ENCODE results near the gene NKD1.
"Not testable (repeated sequence)": the region's sequence is repeated elsewhere in the genome, so short reads cannot be mapped to it uniquely, and the experiment has no call there.

Gene NKD1

DNA sequence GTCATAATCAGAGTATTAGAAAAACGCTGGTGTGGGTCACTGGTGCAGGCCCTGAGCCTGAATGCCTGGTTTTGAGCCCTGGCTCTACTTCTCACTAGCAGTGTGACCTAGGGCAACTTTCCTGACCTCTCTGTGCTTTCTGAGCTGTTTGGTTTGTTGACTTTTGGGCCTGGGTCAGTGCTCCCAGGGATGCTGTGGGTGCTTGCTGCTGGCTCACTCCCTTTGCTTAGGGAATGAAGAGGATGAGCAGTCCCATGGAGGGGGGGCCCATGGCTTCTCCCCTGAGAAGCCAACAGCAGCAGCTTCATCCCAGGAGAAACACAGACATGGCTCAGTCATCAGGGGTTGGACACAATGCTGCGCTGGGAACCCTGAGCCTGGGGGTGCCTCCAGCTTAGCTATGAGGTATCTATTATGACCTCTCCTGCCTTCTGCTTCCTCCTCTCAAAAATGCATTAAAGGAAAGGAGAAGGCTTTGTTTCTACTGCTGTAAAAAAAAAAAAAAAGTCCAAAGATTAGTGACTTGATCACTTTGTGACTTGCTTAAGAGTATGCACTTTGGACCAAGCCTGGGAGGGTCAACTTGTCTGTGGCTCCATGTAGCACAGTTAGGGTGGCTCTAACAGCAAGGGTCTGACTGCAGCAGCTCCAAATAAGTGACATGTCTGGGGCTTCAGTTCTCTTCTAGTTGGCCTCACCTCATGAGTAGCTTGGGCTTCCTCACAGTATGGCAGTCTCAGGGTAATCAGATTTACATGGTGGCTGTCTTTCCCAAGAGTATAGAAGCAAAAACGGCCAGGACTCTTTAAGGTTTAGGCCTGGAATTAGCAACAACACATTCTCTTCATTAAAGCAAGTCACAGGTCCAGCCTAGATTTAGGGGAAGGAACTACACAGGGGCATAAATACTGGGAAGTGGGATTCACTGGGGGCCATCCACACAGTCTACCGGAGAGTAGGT, 13.0 kb downstream of the NKD1 start:
- DNase-seq = no peak

DNA sequence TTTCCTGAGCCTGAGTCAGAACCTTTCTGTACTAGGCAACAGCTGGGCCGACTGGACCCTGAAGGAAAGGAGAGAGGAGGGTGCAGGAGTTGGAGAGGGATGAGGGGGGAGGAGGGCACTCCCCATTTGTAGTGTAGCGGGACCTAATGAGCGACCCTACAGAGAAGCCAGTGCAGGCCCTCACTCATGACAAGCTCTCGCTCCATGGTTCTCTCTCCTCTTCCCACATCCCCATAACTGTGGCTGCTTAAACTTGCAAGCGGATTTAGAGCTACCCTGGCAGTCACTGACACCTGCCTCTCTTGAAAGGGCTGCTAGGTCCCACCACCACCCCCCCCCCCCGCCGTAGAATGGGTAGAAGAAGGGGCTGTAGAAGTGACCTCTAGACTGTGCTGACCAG, 14.5 kb downstream of the NKD1 start:
- no peak for DNase-seq

DNA sequence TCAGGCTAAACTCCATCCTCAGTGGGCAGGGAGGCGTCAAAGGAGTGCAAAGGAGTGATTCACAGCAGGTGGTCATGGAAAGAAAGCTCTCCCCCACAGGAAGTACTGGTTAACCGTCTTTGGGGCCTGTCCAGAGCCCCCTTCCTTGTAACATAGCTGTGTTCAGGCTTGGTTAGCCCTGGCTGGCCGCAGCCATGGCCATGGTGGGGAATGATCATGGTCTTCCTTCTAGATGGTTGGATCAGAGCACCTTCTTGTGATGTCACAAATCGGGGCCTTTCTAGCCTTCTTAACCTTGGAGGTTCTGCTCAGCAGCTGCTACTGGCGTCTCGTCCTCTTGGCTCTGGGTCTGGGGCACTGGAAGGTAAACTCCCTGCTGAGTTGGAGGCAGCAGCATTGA, 15.8 kb downstream of the NKD1 start:
- no peak for DNase-seq

DNA sequence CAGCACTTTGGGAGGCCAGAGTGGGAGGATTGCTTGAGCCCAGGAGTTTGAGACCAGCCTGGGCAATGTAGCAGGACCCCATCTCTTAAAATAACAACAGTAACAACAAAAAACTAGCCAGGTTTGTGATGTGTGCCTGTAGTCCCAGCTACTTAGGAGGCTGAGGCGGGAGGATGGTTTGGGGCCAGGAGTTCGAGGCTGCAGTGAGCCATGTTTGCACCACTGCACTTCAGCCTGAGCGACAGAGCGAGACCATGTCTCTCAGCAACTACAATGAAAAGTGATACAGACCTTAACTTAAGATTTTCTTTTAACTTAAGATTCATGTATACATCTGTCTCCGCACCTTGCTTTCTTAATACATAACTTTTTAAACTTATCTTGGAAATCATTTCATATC, 17.2 kb downstream of the NKD1 start:
- DNase-seq = no peak

DNA sequence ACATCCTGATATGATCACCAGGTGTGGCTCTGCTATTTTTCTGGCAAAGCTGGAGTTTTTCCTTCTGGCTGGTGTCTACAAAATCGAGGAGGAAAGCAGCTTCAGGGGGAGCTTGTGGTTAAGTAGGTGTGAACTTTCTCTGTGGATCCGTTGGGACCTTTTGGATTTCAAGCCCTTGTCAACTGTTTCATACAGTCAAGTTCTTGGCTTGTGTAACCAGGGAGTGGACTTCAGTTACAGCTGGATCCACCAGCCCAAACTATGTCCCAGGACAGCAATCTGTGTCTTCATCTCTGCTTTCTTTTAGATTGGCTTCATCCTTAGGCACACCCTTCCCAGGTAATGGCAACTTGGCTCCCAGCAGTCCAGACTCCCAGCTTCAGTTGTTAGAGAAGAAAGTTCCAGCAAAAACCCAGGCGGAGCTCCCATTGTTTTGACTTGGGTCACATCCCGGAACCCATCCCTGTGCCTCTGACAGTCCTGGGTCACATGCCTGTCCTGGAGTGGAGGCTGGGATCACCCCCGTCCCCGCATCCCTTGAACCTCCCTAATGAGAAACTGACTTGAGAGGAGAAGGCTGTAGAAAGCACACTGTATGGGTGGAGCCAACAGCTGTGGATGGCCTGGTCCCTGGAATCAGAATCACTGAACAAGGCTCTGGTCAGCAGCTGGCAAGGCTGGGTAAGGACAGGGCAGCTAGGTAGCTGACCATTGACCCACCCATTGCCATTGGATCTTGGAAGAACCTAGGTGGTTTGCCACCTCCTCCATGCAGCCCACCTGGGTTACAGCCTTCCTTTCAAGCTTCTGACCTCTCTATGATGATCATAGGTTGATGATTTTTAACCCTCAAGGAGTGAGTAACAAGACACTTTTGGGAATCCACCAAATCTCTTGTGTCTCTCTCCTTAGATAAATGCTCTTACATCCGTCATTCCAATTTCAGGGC, 18.1 kb downstream of the NKD1 start:
- DNase-seq = no peak

DNA sequence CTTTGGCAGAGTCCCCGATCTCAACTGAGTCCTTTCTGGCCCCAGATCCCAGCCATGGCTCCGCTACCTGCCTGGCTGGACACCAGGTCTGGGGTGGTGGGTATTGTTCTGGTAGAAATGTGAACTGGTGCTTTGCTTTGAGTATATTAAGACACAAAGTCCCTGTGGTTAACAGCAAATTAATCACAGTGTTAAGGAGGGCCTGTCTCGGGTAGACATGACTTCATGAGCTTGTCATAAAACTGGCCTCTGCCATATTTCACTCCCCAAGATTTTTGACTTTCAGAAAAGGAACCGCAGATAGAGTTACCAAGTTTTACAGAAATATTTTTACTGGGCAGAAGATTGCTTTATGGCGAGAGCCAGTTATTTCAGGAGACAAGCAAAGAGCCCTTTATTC, 19.5 kb downstream of the NKD1 start:
- DNase-seq = no peak

DNA sequence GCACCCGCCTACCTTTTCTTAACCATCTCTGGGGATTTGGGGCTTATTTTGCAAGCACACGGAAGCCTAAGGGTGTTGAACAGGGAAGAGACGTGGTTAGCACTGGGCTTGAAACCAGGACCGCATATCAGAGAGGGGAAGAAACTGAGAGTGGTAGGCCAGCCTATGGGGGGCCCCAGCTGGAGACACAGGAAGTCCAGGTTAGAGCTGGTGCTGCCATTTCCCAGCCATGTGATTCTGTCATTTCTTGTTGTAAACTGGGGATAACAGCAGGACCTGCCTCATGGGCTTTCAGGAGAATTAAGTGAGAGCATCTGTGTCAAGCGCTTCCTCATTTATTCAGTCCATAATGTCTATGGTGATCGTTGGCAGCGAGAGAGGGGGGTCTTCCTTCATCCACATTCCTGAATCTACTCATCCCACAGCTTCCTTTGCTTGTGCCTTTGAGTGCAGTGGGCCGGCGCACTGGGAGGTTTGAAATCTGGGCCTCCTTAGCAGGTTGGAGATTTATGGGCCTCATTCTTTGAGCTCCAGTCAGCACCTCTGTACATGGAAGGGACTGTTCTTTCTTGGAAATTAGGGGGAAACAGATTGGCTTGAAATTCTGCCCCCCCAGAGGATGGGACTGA, 20.1 kb downstream of the NKD1 start:
- no peak for DNase-seq

DNA sequence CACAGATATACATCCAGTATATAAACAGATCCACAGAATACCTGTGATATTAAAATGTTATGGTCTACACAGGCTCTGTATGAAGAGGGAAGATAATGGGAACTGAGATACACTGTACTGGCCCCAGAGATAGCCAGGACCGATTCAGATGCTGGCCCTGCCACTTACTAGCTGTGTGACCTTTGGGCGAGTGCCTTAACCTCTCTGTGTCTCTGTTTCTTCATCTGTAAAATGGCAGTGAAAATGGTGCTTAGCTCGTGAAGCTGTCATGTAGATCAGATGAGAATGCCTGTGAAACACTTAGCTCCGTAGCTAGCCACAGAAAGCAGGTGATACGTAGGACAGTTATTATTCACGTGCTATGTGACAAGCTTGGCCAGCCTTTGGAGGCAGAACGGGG, 22.2 kb downstream of the NKD1 start:
- no peak for DNase-seq

DNA sequence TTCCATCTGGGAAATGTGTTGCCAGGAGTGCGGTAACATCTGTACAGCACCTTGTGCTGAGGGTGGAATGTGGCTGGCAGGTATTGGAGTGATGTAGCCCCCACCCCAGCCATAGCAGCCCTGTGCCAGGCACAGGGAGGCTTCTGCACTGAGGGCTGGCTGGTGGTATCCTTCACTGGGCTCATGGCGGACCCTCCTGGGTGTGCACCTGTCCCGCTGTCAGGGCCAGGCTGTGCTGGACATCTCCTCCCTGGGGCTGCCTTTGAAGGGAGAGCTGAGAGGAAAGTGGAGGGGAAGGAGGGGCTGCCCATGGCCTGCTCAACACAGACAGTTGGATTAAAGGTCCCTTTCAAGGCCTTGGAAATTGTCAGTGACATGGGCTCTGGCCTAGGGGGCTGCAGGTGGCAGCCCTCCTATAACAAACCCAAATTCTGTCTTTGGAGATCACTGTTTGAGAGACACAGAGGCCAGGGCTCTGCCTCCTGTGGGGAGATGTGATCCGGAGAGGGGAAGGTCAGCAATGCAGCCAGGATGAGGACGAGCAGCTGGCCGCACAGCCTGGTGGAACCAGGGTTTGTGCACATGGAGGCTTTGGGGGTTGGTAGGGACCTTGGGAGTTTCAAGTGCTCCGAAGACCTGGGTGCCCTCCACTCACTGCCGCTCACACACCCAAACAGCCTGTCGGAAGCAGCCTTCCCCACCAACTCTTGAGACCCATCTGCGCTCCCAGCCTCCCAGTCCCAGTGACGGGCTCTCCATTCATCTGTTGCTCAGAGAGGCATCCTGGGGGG, 22.8 kb downstream of the NKD1 start:
- DNase-seq = no peak

DNA sequence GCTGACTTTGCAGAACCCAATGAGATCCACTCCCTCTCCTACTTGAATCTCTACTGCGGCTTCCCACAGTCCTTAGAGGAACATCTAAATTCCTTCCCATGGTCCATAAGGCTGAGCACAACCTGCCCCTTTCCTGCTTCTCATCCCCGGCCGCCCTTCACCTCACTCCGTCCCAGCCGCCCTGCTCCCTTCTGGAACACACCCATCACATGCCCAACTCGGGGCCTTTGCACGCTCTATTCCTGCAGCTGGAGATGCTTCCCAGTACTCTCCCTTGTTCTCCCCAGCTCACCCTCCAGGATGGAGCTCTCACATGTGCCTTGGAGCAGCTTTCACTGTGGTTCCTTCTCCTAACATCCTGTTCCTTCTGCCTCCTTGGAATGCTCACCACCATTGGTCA, 23.6 kb downstream of the NKD1 start:
- DNase-seq = no peak

DNA sequence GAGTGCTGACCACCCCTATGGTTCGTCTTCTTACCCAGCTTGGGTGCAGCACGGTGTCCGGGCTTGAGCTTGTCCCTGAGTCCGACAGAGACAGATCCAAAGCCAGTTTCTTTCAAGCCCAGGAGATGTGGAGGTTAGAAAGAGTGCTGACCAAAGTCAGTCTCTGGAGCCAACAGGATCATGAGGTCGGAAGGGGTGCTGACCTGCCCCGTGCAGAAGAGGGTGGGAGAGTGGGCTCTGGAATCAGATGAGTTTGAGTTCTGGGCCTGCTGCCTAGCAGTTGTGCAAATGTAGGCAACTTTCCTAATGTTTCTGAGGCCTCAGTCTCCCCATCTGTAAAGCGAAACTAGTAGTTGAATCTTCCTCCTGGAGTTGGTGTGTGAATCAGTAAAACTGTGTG, 24.5 kb downstream of the NKD1 start:
- DNase-seq = no peak

DNA sequence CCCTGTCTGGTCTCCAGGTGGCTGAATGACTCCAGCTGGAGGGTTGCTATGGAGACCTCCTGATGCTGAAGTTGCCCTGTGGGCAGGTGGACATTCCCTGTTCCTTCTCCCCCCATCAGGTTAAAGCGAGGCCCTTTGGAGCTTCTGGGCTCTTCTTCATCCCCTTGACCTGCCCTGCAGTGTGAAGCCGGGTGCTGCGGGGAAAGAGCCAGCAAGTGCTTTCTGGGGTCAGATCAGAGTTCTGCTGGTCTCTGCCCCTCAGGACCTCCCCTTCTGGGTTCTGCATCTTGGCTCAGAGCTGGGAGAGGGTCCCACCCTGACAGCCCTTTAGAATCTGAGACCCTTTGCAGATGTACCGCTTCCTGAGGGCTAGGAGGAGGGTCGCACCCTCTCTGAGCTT, 25.1 kb downstream of the NKD1 start:
- no peak for DNase-seq

DNA sequence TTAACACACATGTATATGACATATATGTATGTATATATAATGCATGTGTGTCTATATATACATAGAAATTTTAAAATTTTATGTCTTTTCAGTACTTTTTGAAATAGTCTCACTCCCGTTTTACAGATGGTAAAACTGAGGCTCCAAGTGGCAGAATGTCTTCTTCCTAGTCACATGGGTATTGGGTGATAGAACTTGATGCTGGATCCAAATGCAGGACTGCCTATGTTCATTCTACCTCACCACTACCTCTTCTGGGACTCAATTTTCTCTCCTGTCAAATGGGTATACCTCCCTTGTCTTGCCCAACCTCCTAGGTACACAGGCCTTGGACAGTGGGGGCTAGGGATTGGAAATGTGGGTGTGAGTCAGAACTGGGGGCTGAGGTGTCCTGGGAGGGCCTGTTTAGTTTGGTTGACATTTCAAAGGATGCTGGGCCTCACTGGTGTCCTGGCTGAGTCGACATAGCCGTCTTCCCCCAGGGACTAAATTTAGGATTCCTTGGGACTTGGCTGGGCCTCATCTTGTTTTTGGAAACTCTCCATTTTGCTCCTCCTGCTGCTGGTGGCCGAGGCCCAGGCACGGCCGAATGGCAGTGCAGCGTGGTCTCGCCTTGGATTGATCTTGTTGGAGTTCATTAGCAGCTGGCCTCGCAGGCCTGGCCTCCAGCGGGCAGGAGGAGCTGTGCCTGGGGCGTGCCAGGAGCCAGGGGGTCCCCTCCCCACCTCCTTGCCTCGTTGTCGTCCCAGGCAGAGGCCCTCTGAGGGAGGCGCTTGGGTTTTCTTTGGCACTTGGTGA, 25.9 kb downstream of the NKD1 start:
- DNase-seq = no peak

DNA sequence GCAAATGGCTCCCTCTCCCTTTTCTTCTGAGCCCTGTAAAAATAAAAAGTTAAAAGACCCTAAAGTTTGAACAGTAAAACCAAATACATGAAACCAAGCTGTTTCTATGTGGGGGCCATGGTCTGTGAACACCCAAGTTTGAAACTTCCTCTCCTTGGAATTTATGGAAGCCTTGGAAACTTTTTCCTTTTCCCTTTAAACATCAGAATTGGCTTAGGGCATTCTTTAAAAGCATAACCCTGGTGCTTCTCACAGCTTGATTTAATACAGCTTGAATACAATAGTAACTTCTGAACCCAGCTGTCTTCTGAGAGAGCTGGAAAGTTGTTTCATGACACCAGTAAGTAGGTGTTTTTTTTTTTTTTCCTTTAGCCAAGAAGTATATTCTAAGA, 26.5 kb downstream of the NKD1 start:
- DNase-seq = no peak

DNA sequence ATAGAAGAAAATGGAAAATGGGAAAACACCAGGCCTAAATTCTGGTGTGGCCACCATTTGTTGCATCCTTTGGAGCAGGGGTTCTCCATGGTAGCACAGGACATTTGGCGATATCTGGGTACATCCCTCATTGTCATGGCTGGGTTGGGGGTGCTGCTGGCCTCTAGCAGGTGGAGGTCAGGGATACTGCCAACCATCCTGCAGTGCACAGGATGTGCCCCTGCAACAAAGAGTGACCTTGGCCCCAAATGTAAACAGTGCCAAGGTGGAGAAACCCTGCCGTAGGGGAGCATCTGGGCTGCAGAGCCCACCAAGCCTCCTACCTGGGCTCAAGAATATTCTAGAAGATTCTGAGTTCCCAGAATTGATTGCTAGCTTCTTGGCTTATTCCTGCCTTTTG, 27.5 kb downstream of the NKD1 start:
- no peak for DNase-seq

DNA sequence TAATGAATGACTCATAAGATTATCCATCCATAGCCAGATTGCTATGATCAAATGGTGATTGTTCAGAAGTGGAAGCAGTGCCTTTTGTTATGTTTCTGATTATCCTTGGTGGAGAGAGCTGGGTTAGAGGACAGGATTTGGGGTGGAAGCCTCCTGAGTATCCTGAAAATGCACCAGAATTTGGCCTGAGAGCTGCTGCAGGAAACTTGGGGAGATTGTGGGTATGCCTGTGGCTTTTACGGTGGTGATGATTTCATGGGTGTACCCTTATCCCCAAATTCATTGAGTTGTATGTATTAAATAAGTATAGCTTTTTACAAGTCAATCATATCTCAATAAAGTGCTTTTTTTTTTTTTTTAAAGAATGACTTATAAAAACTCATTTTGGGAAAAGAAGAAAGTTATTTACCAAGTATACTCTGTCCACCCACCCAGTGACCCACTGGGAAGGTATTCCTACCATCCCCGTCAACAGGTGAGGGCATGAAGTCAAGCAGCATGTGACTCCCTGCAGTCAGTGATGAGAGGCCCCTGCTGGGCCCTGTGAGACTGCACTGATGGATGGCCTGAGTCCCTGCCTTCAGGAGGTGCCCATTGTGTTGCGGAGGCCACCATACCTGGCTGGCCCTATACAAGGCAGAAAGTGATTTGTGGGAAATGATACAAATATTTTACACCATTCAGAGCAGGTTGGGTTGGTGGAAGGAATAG, 28.4 kb downstream of the NKD1 start:
- no peak for DNase-seq

DNA sequence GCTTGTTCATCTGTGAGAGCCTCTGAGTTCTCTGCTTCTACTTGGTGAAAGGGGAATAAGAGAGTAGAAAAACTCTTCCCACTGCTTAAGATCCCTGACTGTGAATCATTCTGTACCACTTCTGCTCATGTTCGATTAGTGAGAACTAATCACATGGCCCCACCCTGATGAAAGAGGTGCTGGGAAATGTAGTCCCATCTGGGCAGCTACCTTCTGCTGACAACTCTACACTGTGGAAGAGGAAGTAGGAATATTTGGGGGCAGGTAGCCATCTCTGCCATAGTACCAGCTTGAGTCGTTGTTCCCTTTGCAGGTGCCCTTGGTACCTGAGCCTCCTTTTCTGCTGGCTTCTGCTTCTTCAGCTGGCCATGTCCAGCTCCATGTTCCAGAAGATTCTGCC, 29.9 kb downstream of the NKD1 start:
- DNase-seq = no peak

DNA sequence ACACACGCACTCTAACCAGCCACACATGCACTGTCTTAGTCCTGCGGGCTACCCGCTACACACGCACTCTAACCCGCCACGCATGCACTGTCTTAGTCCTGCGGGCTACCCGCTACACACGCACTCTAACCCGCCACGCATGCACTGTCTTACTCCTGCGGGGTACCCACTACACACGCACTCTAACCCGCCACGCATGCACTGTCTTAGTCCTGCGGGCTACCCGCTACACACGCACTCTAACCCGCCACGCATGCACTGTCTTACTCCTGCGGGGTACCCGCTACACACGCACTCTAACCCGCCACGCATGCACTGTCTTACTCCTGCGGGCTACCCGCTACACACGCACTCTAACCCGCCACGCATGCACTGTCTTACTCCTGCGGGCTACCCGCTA, 31.2 kb downstream of the NKD1 start:
- DNase-seq = not testable (repeated sequence)

DNA sequence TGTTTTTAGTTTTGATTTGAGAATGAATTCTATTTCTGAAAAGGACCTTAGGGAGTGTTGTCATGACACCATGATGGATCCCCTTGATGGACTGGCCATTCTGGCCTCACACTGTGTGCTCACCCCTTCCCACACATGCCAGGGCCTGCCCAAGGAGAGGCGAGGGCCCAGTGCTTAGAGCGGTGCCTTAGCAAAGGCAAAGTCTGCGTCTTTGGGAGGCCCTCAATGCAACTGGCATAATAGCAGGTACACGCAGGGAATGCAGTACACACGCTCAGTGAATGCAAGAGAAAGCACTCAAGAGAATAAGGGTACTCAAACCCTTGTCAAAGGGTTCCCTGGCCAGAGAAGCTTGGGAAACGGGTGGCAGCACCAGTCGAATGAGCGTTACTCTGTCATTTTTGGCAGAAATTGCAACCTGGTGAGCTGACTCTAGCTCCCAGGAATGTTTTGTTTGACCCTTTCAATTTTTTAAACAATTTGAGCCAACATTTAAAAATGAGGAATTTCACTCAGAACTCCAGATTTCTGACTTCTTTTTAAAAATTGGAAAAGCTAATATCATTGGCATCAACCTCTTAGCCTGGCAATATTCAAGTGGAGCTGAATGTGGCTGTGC, 32.1 kb downstream of the NKD1 start:
- DNase-seq = no peak

DNA sequence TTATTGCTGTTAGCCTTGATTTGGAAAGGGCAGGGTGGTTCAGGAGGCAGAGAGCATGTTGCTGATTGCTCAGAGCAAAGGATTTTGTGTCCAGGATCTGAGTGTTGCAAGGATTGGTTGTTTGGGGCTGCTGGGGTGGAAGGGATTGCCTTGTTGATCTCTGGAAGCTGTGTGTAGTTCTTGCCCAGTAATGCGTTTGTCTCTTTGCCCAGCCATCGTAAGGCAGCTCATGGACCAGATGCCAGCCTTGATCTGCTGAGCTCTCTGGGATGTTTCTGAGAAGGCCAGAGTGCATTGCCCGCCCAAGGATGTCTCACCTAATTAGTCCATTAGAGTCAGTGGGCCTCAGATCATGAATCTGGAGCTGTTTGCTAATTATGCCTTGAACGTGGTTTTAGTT, 33.6 kb downstream of the NKD1 start:
- DNase-seq = no peak

DNA sequence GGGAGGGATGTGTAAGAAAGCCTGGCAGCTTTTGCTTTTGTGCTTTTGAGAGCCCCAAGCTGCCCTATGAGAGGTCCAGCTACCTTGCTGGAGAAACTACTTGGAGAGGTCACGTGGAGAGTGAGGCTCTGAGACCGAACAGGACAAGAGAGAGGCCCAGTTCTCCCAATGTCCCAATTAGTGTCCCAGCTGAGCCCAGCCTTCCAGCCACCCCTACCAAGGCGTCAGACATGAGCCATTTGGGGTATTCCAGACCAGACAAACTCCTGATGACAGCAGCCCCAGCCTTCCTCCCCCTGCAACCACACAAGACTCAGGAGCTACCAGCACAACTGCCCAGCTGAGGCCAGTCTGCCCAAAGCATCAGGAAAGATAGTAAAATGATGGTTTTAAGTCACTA, 35.0 kb downstream of the NKD1 start:
- DNase-seq = no peak

All from CD4-positive, alpha-beta T cell treated with Interleukin-4 for 1 hour (primary cell).